Measurements from ENCODE around the gene NRXN3. TPM values are rescaled to one million over a fixed set of nuclear protein-coding genes. Genes with fewer than 3 reads are reported as not detected.

NRXN3 gene
- total RNA-seq, 1 donor from 2014 or later = not detected

DNA sequence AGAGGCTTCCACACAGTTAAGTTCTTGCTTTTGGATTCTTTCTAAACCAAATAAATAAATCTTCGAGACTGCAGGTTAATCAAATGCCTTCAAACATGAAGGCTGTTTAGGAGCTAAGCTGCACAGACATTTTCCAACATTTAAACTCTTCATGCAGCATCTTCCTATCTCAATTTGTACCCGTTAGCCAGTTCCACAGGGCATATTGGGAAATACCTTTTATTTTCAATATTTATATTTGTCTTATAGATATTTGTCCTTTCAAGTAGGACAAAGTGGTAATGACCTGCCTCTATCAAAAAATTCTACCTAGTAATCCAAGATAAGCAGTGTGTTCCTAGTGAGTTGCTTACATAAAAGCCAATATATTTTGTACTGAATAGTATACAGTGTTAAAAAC lies 1667.5 kb downstream of the NRXN3 start:
- intact Hi-C loops (cut with micrococcal nuclease) = no loop called here

DNA sequence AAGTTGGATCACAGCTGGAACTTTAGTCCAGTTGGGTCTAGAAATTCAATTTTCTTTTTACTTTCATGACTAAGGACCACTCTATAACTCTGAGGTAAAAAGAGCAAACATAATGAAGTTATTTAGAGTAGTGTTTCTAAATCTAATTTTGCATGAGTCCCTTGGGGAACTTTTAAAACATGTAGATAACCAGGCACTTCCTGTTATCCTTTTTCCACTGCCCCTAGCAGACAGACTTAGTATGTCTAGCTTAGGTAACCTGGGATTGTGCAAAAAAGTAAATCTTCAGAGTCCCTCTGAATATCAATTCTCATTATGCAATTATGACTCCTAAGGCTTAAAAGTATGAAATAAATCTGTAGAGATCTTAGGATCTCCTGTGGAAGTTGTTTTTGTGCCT lies 1669.9 kb downstream of the NRXN3 start:
- intact Hi-C loops (cut with micrococcal nuclease) = no loop called here

DNA sequence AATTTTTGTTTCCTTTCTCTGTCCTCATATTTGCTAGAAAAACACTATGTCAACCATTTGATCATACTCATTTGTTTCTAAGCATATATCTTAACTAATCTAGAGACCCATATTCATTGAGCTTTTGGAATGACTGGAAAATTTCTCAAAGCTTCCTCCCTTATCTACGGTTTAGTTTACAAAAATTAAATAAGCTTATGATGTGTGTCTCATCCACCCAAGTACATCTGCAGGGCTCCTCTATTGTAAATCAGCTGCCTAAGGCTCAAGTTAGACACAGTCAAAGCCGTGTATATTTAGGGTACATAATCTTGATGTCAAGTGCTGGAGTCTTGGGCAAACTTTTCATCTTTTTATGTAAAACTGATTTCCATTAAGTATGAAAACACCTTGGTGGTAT lies 1670.7 kb downstream of the NRXN3 start:
- intact Hi-C loops (cut with micrococcal nuclease) = no loop called here

DNA sequence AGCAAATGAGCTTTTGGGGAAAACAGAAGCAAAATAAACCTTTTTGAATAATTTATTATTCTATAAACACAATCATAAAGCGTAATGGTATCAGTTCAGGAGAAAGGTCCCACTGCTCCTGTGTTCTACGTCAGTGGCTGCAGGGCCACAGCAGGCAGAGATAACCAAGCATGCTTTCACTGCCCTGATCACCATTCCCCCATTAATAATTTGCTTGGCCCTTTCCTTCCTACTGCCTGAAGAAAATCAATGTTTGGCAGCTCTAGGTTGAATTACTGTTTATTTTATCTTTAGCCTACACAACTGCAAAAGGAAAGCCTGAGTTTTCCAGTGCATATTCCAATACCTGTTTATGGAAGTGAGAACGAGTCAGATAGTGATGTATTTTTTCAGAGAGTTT lies 1671.3 kb downstream of the NRXN3 start:
- intact Hi-C loops (cut with micrococcal nuclease) = no loop called here

DNA sequence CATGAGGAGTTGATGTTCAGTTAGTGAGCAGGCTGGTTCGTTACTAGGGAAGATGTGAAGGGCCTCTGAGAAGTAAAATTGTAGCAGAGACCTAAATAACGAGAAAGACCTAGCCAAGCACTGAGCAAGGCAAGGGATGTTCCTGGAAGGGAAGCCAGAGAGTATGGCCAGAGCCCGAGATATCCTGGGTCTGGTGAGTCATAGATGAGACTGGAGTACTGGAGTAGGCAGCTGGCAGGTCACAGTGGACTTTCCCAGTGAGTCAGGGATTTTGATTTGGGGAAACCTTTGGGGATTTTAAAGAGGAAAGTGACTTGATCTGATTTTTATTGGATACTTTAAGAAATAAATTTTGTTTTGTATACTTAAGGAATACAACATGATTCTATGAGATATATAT lies 1672.1 kb downstream of the NRXN3 start:
- intact Hi-C loops (cut with micrococcal nuclease) = no loop called here

DNA sequence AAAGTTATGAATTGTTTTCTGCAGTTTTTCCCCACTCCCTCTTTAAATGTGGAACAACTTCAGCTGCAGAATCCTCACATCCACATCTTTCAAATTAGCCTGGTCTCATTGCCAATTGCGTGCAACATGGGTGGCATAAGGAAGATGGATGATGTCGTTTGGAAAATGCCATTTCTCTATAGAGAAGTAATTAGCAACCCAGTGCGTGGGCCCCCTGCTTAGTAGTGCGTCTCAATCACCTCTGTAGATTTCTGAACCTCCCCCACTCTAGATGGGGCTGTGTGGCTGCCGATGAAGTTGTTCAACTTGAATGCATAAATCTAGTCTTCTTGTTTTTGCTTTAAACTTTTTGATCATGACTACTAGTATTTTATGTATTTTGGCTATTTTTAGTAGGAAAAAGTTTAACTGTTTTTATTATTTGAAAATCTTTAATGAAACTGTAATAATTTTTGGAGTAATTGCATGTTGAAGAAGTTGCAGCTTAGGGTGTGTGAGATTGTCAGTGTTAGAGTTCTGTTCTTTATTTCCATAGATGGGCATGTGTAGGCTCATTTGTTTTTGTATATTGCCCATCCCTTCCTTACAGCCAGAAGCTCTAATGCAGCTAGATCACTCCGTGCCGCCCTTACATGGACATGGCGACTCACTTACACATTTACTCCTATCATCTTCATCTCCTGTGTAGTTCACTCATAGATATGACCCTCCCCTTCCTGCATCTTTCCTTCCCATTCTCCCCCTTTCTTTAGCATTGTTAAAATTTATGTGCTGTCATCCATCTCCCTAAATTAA lies 1683.0 kb downstream of the NRXN3 start:
- intact Hi-C loops (cut with micrococcal nuclease) = no loop called here

DNA sequence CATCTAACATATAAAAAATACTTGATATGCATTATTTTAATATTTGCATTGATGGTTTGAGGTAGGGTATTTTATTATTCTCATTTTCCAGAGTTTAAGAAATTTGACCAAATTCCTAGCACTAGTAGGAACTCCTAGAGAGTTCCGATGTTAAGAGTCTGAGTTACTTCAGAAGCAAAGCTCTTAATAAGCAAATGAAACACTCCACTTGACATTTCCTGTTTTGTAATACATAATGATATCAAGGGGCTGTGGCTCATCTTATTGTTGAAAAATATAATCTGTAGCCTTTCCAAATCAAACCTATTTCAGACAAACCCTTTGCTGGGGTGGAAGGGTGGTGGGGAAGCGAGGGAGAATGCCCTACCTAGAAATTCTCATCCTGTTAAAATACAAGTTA lies 1685.6 kb downstream of the NRXN3 start:
- intact Hi-C loops (cut with micrococcal nuclease) = no loop called here

DNA sequence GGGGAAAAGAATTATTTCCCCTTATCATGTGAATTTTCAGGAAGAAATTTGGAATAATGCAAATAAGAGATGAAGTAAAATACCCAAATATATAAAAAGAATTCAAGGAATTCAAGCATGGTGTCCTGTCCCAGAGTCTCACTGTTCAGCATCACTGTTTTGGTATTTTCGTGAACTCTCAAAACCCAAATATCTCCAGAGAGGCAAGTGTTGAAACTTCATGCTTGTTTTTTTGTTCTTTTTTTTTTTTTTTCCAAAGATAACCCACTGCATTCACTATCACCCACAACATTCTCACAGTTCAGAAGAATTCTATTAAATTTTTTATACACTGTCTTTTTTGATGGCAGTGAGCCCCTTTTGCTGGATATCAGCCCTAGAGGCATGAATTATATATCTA lies 1686.2 kb downstream of the NRXN3 start:
- intact Hi-C loops (cut with micrococcal nuclease) = no loop called here

DNA sequence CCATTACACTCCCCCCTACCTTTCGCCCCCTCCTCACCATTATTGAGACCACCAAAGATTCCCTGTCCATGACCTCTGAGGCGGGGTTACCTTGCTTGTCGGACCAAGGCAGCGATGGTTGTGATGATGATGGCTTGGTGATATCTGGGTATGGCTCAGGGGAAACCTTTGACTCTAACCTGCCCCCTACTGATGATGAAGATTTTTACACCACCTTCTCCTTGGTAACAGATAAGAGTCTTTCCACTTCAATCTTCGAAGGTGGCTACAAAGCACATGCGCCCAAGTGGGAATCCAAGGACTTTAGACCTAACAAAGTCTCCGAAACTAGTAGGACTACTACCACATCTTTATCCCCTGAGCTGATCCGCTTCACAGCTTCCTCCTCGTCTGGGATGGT lies 1690.9 kb downstream of the NRXN3 start:
- intact Hi-C loops (cut with micrococcal nuclease) = no loop called here

DNA sequence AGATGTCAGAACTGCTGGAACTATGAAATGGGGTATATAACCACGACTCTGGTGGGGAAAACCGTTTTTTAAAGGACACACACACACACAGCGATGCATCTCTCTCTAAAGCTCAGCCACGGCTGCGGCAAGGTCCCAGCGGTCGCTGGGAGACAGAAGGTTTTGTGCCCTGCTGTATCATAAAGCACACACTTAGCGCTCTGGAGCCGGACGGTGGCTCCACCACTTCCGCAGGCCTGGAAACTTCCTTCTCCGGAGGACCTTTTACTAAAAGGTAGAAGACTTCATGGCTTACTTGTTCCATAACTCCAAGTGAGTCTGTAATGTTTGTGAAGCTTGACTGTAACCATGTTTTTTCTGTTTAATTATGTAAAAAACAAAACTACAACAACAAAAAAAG lies 1691.9 kb downstream of the NRXN3 start:
- intact Hi-C loops (cut with micrococcal nuclease) = no loop called here

DNA sequence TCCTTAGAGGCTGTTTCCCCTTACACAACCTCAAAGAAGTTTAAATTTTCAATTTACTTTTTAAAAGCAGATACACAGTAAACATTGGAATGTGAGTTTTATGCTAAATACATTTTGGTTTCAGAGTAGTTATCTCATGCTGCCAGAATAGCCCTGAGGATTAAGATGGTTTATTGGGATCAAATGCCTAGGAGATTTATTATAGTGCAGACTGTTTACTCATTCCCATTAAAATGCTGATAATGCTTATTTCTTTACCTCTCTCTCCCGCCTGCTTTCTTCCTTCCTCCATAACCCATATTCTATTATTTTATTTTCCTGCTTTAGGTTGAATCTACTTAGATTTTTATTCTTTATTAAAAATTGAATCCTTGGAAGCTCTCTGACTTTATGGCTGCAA lies 1701.0 kb downstream of the NRXN3 start:
- intact Hi-C loops (cut with micrococcal nuclease) = no loop called here

DNA sequence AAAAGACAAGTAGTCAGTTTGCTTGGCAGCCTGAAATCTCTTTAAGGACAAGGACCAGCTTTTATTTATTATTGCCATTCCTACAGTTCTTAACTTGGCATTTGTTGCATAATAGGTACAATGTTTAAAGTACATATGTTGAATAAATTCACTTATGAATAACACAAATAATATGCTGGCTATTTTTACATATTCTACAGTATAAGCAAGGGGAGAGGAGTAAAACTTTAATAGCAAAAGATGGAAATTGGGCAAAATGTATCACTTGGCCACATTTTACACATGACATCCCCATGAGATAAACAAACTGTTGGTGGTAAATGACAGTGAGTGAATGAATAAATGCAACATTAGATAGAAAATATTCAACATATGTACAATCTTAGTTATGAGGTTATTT lies 1708.1 kb downstream of the NRXN3 start:
- intact Hi-C loops (cut with micrococcal nuclease) = no loop called here

DNA sequence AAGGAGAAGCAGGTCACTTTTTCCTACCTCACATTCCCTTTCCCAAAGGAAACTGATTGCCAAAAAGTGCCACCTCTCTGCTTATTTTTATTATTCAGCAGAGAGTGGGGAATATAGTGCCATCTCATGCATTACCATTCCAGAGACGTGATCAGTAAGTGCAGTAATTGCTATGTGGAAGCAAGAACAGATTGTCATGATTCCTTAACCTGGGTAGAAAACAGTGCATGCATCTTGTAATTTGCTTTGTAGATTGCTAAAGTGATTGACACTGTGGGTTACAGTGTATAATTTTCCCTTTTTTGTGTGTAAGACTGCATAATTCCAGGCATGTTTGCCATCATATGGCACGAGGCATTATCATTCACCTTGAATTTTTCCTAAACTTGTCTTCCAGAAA lies 1708.6 kb downstream of the NRXN3 start:
- intact Hi-C loops (cut with micrococcal nuclease) = no loop called here

DNA sequence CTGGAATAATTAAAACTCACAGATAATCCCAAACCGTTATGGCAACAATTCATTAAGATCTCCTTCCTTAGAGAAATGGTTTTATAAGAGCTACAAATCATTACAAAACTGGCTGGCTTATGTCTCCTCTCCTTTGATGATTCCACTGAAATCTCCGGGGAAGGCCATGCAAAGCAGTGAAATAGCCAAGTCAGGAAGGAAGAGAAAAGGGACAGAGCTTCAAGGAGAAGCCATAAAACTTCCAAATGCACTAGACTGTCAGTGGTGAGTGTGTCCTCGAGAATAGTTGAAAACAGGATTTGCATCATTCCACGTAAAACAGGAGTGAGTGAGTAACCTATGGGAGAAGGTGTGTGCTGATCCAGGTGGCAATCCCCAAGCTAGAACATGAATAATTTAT lies 1711.1 kb downstream of the NRXN3 start:
- intact Hi-C loops (cut with micrococcal nuclease) = no loop called here

DNA sequence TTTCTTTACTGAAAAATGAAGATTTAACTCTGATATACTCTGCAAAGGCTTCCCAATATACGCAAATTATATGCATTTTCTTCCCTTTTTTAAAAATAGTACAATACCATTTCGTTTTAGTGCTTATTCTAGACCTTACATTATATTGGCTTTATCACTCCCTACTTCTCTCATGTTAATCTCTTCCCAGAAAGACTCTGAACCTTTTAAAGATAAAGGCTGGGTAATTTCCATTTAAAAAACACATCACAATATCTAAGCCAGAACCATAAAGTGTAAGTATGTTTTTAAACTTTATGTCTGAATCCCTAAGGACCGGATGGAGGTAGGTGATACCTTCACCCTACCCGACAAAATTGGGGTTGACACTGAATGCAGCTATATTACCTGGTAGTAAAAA lies 1720.4 kb downstream of the NRXN3 start:
- intact Hi-C loops (cut with micrococcal nuclease) = no loop called here

DNA sequence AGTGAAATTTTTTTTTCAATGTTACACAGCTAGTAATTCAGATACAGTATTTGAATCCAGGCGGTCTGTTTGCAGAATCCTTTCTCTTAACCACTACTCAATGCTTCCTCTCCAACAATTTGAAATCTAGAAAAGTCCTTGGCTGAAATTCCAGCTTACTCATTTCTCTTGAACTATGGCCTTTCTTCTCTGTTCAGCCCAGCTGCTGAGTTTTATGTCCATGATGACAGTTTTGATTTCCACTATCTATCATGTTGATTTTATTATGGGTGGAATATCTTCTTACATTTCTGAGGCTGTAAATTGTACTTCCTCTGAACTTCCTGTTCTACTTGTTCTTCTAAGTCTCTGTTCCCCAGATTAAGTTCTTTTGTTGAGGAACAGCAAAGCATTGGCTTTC lies 1725.8 kb downstream of the NRXN3 start:
- intact Hi-C loops (cut with micrococcal nuclease) = no loop called here

DNA sequence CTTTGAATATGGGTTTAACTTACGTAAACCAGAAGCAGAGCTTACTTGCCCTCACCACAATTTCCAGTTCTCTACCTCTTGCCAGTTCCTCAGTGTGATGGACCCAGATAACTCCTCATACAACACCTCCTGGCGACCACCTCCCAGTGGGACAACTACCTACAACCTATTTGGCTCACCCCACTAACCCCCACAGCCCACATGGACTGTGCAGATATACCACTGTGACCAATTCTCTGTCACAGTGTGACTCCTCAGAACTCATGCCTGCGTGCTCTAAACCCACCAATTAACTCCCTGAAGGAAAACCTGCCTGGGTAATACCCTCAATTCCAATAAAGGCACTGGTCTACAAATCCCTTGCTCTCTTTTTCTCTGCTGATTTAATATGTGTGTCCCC lies 1729.4 kb downstream of the NRXN3 start:
- intact Hi-C loops (cut with micrococcal nuclease) = no loop called here

DNA sequence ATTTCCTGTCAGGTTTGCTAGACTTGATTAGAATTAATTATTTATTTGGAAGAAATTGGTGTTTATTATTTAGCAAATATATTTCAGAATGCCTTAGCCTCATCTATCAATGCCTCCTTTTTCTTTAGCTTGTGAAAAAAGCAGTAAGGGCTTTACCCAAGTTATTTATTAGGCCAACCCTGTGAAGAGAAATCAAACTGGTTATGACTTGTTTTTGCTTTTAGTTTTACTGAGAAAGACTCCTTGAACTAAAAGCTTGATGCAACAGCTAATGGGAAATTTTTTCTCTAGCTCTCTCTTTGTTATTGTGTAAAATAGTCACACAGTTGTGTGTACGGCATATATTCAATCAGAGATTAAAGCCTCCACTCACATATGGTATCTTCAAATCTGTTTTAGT lies 1734.3 kb downstream of the NRXN3 start:
- intact Hi-C loops (cut with micrococcal nuclease) = no loop called here

DNA sequence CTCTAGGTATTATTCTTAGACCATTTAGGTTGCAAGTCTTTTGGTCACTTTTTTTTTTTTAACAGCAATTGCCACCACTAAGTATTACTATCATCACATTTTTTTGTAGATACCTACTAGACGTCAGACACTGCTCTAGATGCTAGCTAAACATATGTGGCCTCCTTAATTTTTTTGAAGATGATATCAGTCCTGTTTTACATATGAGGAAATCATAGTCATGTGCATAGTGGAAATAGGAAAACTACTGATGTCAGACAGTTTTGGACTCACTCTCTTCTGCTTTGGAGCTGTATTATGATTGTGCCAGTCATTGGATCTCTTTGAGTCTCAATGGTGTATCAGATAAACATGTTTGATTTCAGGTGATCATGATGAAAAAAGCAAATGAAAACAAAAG lies 1736.8 kb downstream of the NRXN3 start:
- intact Hi-C loops (cut with micrococcal nuclease) = no loop called here

DNA sequence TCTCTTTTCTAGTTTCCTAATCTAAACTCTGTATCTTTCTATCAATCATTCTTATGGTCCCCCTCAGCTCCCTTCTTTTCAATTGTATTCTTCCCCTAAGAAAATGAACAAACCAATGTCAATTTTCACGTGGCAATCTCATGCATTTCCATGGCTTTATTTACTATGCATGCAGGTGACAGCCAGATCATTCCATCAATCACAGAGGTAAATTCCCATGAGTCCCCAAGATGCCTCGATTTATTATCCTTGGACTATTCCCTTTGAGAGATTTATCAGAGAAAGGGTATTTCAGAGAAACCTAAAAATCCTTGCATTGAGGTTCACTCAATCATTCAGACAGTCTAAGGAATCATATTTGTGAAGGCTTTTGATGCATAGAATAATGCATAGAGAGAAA lies 1739.9 kb downstream of the NRXN3 start:
- intact Hi-C loops (cut with micrococcal nuclease) = no loop called here

DNA sequence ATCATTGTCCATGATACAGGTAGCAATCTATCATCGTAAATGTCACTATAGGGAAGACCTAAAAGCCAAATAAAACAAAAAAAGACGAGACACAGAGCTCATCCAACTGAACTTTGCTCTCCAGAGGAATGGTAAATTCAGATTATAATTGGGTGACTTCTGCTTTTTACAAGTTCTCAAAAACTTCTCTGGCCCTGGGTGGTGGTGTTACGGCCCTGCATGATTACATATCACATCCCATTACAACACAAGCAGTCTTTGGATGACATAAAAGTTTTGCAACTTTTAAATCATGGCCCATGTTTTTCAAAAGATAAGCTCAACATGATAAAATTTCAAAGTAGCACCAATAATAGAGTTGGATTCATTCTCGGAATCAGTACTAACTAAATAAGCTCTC lies 1741.6 kb downstream of the NRXN3 start:
- intact Hi-C loops (cut with micrococcal nuclease) = no loop called here

DNA sequence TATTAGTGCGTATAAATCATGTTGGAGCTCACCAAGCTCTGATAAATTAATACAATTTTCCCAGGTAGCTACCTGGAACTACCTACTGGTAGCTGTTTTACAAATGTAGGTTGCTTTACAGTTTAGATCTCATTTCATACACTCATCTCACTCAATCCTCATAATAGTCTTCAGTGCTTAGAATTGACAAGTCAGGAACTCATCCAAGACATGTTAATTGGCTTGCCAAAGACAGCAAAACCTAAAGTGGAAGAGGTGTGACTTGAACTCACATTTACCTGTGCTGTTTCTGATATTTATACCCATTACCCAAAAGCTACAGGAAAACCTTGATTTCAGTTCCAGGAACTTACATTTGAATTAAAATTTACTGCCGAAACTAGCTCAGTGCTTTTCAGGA lies 1744.4 kb downstream of the NRXN3 start:
- intact Hi-C loops (cut with micrococcal nuclease) = no loop called here

DNA sequence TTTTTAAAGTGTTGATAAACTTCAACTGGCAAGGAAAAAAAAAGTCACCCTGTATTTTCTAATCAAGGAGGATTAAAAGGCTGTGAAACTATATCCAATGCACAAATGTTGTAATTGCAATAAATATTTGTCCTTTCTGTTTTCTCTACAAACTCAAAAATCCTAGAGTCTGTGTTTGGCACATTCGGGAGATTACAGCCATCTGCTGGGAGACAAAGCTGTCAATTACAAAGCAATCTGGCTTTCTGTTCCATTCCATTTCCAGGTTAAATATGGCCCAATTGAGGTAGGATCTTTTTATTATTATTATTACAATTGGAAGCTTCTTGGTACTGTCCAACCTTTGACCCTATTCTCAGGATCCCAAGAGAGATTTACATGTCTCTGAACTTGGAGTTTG lies 1745.2 kb downstream of the NRXN3 start:
- intact Hi-C loops (cut with micrococcal nuclease) = no loop called here

DNA sequence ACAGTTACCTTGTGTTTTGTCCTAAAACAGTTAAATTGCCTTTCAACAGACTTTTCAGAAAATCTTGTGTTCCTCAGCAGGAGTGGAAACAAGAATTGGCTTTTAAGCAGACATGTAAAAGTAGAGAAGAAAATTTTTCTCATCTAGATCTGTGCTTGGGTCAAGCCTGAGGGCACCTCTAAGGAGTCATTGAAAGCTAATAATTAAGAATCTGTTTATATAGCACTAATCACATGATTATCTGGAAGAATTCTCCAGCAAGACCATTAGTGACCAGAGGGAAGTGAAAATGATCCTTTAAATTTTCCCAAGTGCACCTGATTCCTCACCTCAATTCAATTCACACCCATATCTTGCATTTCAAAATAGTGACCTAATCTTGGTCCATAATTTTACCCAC lies 1746.1 kb downstream of the NRXN3 start:
- intact Hi-C loops (cut with micrococcal nuclease) = no loop called here

All from T-helper 2 cell treated with Interferon-gamma antibody and Interleukin-4, amounts not matched to agents 100 ng/mL and 5 ng/mL, for 36 hours (primary cell).